Tibial nerve (tissue), 4 donors: ENCODE data around the gene MED12L. TPM values are rescaled to one million over a fixed set of nuclear protein-coding genes. Genes with fewer than 3 reads are reported as not detected.
"Not testable (repeated sequence)": the region's sequence is repeated elsewhere in the genome, so short reads cannot be mapped to it uniquely, and the experiment has no call there.

Source experiments
- DNase-seq, 2 donors: peaks; one replicate each; pipeline ENCODE4 v3.0.0-alpha.2; 2019; ENCODE audit warnings: low spot score in 2 of 2
- H3K27ac ChIP-seq, 4 donors: fragments of 200-600 bp; sonication (generic) in 3 of 4; one replicate each; pipeline ENCODE4 v1.5.1; 2017 to 2019; ENCODE audit warnings: mild to moderate bottlenecking in 1 of 4
- H3K27me3 ChIP-seq, 2 donors: fragments of 200-600 bp; sonication (generic) in 1 of 2; one replicate each; pipeline versions ENCODE4 v1.5.1 to v1.6.0; 2017 to 2019
- H3K36me3 ChIP-seq, 3 donors: fragments of 200-600 bp; sonication (generic); one replicate each; pipeline ENCODE4 v1.5.1; 2018 to 2019
- H3K4me1 ChIP-seq, 4 donors: fragments of 200-600 bp; sonication (generic) in 3 of 4; one replicate each; pipeline ENCODE4 v1.5.1; 2017 to 2019
- H3K4me3 ChIP-seq, 4 donors: fragments of 200-600 bp; sonication (generic) in 3 of 4; one replicate each; pipeline ENCODE4 v1.5.1; 2017 to 2019; ENCODE audit warnings: mild to moderate bottlenecking in 1 of 4, moderate library complexity in 1 of 4
- H3K9me3 ChIP-seq, 4 donors: fragments of 200-600 bp; sonication (generic) in 3 of 4; one replicate each; pipeline ENCODE4 v1.5.1; 2017 to 2019
- EP300 ChIP-seq, 2 donors: sonication (generic); formaldehyde crosslinking; IDR thresholded peaks; one replicate each; pipeline ENCODE4 v1.6.1; 2017; ENCODE audit warnings: antibody characterized with exemption in 2 of 2, mild to moderate bottlenecking in 1 of 2
- POLR2A ChIP-seq, 2 donors: fragments of 450-650 bp; IDR thresholded peaks; one replicate each; pipeline ENCODE4 v1.6.1; 2017; ENCODE audit warnings: antibody characterized with exemption in 2 of 2, mild to moderate bottlenecking in 2 of 2, moderate library complexity in 2 of 2
- WGBS, 2 donors: methylation state at CpG; one replicate each; pipeline ENCODE4 v1.1.5; 2018; 5-methylcytosine and 5-hydroxymethylcytosine counted together
- total RNA-seq, 4 donors: library from RNA; depleted of rRNA; stranded (reverse); fragments of >200 nt; gene quantifications; one replicate each; pipeline ENCODE4 v1.1.0, GENCODE V29; 2016
- TF ChIP-seq, protein P1 (sequence below), 5 experiments: fragments of 200-600 bp in 3 of 5; fragments of 450-650 bp in 2 of 5; sonication (generic) in 3 of 5; IDR thresholded peaks; one replicate each; pipeline ENCODE4 v1.5.1; 2016 to 2019; ENCODE audit warnings: antibody characterized with exemption in 5 of 5, mild to moderate bottlenecking in 3 of 5, moderate library complexity in 2 of 5

The MED12L gene
- total RNA-seq, 4 donors from 2014 or later, result 1.2 to 5.9 (median 2.4) TPM

DNA sequence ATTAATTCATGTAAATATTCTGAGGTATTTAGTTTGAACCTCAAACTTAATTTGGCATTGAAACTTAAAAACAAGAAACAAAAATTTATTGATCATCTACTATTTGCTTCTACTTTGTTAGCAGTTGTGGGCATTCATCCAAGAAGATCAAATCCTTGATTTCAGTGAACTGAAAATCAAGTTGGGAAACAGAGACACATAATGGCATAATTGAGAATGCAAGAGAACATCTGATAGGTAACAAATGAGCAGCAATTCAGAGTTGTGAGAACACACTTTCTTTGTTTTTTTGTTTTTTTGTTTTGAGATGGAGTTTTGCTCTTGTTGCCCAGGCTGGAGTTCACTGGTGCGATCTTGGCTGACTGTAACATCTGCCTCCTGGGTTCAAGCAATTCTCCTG lies 33.9 kb upstream of the MED12L start:
- Histone ChIP-seq H3K27ac (no peak overlapping the region), H3K4me1 (no peaks in the 10 kb centered on the region), H3K27me3 (no peaks in the 10 kb centered on the region), H3K4me3 (no peak overlapping the region), H3K36me3 (no peaks in the 10 kb centered on the region), H3K9me3 (no peaks in the 10 kb centered on the region)
- WGBS, 2 donors, result 88 to 96% methylated on average over 1 of the region's 1 CpG
- TF ChIP-seq POLR2A (IDR thresholded peaks at IDR 0.05) (no peak), EP300 (IDR thresholded peaks at IDR 0.05) (no peak)
- TF ChIP-seq, protein P1, sequence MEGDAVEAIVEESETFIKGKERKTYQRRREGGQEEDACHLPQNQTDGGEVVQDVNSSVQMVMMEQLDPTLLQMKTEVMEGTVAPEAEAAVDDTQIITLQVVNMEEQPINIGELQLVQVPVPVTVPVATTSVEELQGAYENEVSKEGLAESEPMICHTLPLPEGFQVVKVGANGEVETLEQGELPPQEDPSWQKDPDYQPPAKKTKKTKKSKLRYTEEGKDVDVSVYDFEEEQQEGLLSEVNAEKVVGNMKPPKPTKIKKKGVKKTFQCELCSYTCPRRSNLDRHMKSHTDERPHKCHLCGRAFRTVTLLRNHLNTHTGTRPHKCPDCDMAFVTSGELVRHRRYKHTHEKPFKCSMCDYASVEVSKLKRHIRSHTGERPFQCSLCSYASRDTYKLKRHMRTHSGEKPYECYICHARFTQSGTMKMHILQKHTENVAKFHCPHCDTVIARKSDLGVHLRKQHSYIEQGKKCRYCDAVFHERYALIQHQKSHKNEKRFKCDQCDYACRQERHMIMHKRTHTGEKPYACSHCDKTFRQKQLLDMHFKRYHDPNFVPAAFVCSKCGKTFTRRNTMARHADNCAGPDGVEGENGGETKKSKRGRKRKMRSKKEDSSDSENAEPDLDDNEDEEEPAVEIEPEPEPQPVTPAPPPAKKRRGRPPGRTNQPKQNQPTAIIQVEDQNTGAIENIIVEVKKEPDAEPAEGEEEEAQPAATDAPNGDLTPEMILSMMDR (IDR thresholded peaks at IDR 0.05), result no peak
- no peak for DNase-seq

DNA sequence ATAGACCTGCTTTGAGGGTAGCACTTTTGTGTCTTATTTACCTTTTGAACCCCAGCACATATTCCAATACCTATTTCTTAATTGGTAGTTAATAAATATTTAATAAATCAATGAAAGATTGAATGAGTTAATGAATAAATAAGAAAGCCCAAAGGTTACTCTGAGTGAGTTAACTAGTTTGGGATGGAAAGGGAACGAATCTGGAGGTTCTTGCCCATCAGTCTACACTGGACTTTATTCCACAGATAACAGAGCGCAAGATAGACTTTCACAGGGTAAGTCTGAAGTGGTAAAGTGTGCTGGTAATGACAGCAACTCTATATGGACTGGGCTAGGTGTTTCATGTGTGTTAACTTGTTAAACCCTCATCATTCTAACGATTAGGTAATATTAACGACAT lies 33.1 kb upstream of the MED12L start:
- 91 to 94% methylated on average over 4 of the region's 4 CpGs for WGBS, 2 donors
- Histone ChIP-seq H3K9me3 (no peaks in the 10 kb centered on the region), H3K4me3 (no peak overlapping the region), H3K27me3 (no peaks in the 10 kb centered on the region), H3K4me1 (no peaks in the 10 kb centered on the region), H3K27ac (no peak overlapping the region), H3K36me3 (no peaks in the 10 kb centered on the region)
- no peak for DNase-seq
- TF ChIP-seq POLR2A (IDR thresholded peaks at IDR 0.05), result no peak

DNA sequence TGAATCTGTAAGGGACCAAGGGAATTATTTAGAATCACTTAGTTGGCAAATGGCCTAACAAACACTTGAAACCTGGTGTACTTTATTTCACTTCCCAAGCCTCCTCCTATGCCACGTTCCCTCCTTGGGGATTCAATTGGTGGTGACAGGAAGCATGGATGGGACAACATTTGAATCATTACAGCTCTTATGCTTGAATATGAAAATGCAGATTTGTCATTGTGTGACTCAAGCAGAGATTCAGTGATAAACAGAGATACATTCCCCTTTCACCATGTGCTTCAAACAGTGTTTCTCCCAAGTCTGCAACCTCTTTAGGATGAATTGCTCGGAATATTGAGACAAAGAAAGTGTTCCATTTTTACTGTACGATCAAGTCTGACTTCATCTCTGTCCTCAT lies 32.7 kb upstream of the MED12L start:
- Histone ChIP-seq H3K9me3 (no peaks in the 10 kb centered on the region), H3K27me3 (no peaks in the 10 kb centered on the region), H3K27ac (no peak overlapping the region), H3K4me1 (no peaks in the 10 kb centered on the region), H3K36me3 (no peaks in the 10 kb centered on the region), H3K4me3 (no peak overlapping the region)
- 85 to 87% methylated on average over 3 of the region's 3 CpGs for WGBS, 2 donors
- TF ChIP-seq, protein P1 (IDR thresholded peaks at IDR 0.05), result no peak
- TF ChIP-seq POLR2A (IDR thresholded peaks at IDR 0.05) (no peak), EP300 (IDR thresholded peaks at IDR 0.05) (no peak)
- no peak for DNase-seq

DNA sequence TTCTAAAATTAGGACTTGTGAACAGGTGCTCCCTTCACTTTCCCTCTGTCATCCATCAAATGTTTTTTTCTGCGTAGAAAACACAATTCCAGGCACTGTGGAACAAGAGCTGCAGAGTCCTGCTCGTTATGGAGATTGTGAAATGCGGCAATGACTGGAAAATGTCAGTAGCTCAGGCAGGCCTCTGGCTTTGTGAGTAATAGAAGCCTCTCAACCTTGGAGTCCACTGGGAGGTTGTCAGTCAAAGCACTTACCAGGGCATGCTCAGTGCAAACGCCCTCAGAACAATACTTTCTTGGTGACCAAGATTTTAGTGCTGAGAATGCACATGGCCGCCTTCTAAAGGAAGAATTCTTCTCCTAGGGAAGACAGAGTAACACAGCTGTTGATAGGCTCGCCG lies 26.7 kb upstream of the MED12L start:
- Histone ChIP-seq H3K9me3 (no peaks in the 10 kb centered on the region), H3K4me1 (no peaks in the 10 kb centered on the region), H3K36me3 (no peaks in the 10 kb centered on the region), H3K4me3 (no peak overlapping the region), H3K27me3 (no peaks in the 10 kb centered on the region), H3K27ac (no peak overlapping the region)
- 54 to 66% methylated on average over 7 of the region's 7 CpGs for WGBS, 2 donors
- no peak for DNase-seq
- TF ChIP-seq POLR2A (IDR thresholded peaks at IDR 0.05), result no peak
- TF ChIP-seq, protein P1 (IDR thresholded peaks at IDR 0.05), result no peak
- TF ChIP-seq EP300 (IDR thresholded peaks at IDR 0.05), result no peak

DNA sequence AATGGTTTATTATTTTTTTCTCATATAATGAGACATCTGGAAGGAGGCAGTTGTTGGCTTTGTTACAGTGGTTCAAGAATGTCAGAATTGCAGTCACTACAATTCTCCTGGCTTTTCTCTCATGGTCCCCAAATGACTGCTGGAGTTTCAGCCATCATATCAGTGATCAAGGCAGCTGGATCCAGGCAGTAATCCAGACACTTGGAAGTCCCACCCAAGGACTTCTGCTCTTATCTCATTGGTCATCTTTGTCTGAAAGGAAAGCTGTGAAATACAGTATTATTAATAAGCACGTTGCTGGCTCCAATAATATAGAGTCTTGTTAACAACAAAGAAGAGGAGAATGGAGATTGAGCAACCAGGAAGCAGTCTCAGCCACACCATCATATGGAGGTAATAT lies 22.9 kb upstream of the MED12L start:
- 10 to 33% methylated on average over 1 of the region's 1 CpG for WGBS, 2 donors
- no peaks in the 10 kb centered on the region for H3K36me3 ChIP-seq
- no peaks in the 10 kb centered on the region for H3K9me3 ChIP-seq
- no peak overlapping the region for H3K4me3 ChIP-seq
- no peak overlapping the region for H3K27ac ChIP-seq
- no peak for DNase-seq
- H3K4me1 ChIP-seq, result no peaks in the 10 kb centered on the region
- H3K27me3 ChIP-seq, result no peaks in the 10 kb centered on the region
- TF ChIP-seq POLR2A (IDR thresholded peaks at IDR 0.05) (no peak), EP300 (IDR thresholded peaks at IDR 0.05) (no peak)
- TF ChIP-seq, protein P1 (IDR thresholded peaks at IDR 0.05), result no peak

DNA sequence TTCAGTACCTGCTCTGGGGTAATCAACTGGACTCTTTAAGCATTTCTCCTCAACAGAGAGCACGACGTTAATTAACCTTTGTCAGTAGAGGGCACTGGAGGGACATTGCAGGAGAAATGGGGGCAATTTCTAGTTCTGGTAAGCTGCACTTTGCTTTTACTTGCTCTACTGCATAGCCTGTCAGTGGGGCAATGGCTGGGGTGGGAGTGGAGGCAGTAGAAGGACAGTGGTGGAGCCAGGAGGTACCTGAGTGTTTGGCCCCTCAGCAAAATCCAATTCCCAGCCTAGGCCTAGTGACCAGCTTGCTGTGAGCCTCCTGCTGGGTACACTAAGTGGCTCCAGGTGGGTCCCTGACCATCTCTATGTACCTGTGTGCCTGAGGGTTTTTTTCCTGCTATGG lies 18.3 kb upstream of the MED12L start:
- Histone ChIP-seq H3K9me3 (no peaks in the 10 kb centered on the region), H3K27ac (no peak overlapping the region), H3K36me3 (no peaks in the 10 kb centered on the region), H3K4me1 (no peaks in the 10 kb centered on the region), H3K4me3 (no peak overlapping the region), H3K27me3 (no peaks in the 10 kb centered on the region)
- no peak for TF ChIP-seq EP300 (IDR thresholded peaks at IDR 0.05)
- TF ChIP-seq POLR2A (IDR thresholded peaks at IDR 0.05), result no peak
- TF ChIP-seq, protein P1 (IDR thresholded peaks at IDR 0.05), result no peak
- no peak for DNase-seq
- 72 to 73% methylated on average over 2 of the region's 2 CpGs for WGBS, 2 donors

DNA sequence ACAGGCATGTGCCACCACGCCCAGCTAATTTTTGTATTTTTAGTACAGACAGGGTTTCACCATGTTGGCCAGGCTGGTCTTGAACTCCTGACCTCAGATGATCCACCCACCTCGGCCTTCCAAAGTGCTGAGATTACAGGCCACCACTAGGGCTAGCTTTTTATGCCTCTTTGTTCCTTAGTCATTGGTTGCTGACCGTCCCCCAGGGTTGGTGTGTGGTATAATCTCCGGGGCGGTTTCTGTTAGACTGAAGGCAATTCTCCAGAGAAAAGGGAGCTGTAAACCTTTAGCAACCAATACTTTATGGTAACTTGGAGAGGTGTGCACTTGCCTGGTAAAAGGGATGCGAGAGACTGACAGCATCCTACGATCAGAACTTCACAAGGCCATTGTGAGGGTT lies 12.6 kb upstream of the MED12L start:
- H3K27ac ChIP-seq, H3K27me3 ChIP-seq, H3K4me3 ChIP-seq, H3K4me1 ChIP-seq, H3K9me3 ChIP-seq, DNase-seq, H3K36me3 ChIP-seq: not testable (repeated sequence)
- WGBS, 2 donors, result 68% methylated on average over 7 of the region's 7 CpGs
